Neural crest cell (in vitro differentiated cells): ENCODE data around the gene ZSCAN30. TPM values are rescaled to one million over a fixed set of nuclear protein-coding genes. Genes with fewer than 3 reads are reported as not detected.

Experiments used
- DNase-seq: peaks from one replicate; pipeline ENCODE4 v3.0.0; 2021; ENCODE audit warnings: low read depth, mixed read lengths, low spot score
- H3K27ac Mint-ChIP-seq: one replicate; pipeline ENCODE4 v1.8.0; 2021; ENCODE audit warnings: mild to moderate bottlenecking, mixed read lengths; ENCODE audit not compliant: unreplicated experiment
- H3K27me3 Mint-ChIP-seq: 2 replicates; pipeline ENCODE4 v1.8.0; 2021; ENCODE audit warnings: low read depth, mild to moderate bottlenecking, mixed read lengths
- H3K36me3 Mint-ChIP-seq: 2 replicates; pipeline ENCODE4 v1.8.0; 2021; ENCODE audit warnings: low read depth, mild to moderate bottlenecking, mixed read lengths
- H3K4me1 Mint-ChIP-seq: 2 replicates; pipeline ENCODE4 v1.8.0; 2021; ENCODE audit warnings: mixed read lengths
- H3K4me3 Mint-ChIP-seq: one replicate; pipeline ENCODE4 v1.8.0; 2021; ENCODE audit warnings: mild to moderate bottlenecking, mixed read lengths
- H3K9me3 Mint-ChIP-seq: 2 replicates; pipeline ENCODE4 v1.8.0; 2021; ENCODE audit warnings: mixed read lengths
- total RNA-seq: library from RNA; stranded (reverse); gene quantifications from 2 replicates; pipeline ENCODE4 v1.2.1, GENCODE V29; 2021
- TF ChIP-seq, protein P1 (sequence below): fragments of 200-600 bp; sonication (generic); conservative IDR thresholded peaks from 2 replicates; pipeline ENCODE4 v1.5.0; 2021; ENCODE audit warnings: antibody characterized with exemption, mild to moderate bottlenecking

Gene ZSCAN30
- total RNA-seq, 1 donor from 2014 or later: 14.6 TPM

DNA sequence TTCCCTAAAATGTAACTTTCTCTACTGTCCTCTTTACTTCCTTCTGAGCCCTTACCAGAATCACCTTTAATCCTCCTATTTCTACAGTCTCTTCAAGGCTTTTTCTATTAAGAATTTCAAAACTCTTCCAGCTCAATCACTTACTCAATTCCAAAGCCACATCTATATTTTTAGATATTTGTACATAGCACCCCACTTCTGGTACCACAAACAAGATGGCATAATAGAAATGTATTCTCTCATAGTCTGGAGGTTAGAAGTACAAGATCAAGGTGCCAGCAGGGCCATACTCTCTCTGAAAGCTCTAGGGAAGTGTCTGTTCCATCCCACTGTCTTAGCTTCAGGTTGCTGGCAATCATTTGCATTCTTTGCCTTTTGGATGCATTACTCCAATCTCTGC, 11.1 kb downstream of the ZSCAN30 start:
- H3K27ac Mint-ChIP-seq: no peak overlapping the region
- peaks cover 38% of the 10 kb centered on the region for H3K36me3 Mint-ChIP-seq
- TF ChIP-seq, protein P1, sequence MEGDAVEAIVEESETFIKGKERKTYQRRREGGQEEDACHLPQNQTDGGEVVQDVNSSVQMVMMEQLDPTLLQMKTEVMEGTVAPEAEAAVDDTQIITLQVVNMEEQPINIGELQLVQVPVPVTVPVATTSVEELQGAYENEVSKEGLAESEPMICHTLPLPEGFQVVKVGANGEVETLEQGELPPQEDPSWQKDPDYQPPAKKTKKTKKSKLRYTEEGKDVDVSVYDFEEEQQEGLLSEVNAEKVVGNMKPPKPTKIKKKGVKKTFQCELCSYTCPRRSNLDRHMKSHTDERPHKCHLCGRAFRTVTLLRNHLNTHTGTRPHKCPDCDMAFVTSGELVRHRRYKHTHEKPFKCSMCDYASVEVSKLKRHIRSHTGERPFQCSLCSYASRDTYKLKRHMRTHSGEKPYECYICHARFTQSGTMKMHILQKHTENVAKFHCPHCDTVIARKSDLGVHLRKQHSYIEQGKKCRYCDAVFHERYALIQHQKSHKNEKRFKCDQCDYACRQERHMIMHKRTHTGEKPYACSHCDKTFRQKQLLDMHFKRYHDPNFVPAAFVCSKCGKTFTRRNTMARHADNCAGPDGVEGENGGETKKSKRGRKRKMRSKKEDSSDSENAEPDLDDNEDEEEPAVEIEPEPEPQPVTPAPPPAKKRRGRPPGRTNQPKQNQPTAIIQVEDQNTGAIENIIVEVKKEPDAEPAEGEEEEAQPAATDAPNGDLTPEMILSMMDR: no peak
- peaks cover 22% of the 10 kb centered on the region for H3K9me3 Mint-ChIP-seq
- H3K4me3 Mint-ChIP-seq: no peak overlapping the region
- no peaks in the 10 kb centered on the region for H3K4me1 Mint-ChIP-seq
- no peak for DNase-seq
- H3K27me3 Mint-ChIP-seq: no peaks in the 10 kb centered on the region

DNA sequence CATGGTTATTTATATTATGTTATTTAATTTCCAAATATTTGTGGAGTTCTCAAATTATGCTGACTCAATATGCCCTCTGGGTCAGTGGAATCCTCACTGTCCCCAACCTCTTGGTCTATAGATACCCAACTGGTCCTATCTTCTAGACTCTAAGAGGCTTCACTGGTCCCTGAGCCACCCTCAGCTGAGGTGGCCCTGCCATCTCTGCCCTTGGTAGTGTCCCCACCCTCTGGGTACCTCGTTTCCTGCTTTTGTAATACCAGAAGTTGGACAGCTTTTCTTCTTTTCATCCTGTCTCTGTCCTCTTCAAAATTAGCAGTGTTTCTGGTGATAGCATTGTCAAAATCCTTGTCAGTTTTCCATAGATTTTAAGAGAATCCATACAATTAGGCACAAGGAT, 11.9 kb downstream of the ZSCAN30 start:
- Mint-ChIP-seq H3K4me3 (no peak overlapping the region), H3K9me3 (peaks cover 27% of the 10 kb centered on the region), H3K27me3 (no peaks in the 10 kb centered on the region), H3K27ac (no peak overlapping the region), H3K4me1 (no peaks in the 10 kb centered on the region), H3K36me3 (peaks cover 41% of the 10 kb centered on the region)
- TF ChIP-seq, protein P1: no peak
- DNase-seq: no peak

DNA sequence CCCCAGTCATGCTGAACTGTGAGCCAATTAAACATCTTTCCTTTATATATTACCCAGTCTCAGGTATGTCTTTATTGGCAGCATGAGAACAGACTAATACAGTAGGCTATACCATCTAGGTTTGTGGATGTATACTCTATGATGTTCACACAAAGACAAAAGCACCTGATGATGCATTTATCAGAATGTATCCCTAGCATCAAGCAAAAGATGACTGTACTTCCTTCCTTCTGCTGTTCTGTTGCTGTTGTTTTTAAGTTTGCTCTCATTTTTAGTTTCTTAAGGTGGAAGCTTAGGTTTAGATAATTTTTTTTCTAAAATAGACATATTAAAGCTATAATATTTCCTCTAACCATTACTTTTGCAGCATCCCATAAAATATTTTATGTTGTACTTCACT, 12.4 kb downstream of the ZSCAN30 start:
- DNase-seq: no peak
- no peaks in the 10 kb centered on the region for H3K4me1 Mint-ChIP-seq
- H3K27ac Mint-ChIP-seq: no peak overlapping the region
- TF ChIP-seq, protein P1: no peak
- H3K9me3 Mint-ChIP-seq: peaks cover 30% of the 10 kb centered on the region
- no peak overlapping the region for H3K4me3 Mint-ChIP-seq
- H3K27me3 Mint-ChIP-seq: no peaks in the 10 kb centered on the region
- peaks cover 41% of the 10 kb centered on the region for H3K36me3 Mint-ChIP-seq

DNA sequence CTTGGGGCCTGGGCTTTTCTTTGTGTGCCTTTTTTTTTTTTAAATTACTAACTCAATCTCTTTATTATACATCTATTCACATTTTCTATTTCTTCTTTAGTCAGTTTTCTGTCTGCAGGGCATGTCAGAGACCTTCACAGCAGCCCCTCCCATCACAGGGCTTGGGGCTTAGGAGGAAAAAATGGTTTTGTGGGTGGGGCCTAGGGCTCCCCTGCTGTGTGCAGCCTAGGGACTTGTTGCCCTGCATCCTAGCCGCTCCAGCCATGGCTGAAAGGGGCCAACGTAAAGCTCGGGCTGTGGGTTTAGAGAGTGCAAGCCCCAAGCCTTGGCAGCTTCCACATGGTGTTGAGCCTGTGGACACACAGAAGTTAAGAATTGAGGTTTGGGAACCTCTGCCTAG, 13.8 kb downstream of the ZSCAN30 start:
- Mint-ChIP-seq H3K4me3 (no peak overlapping the region), H3K36me3 (peaks cover 36% of the 10 kb centered on the region), H3K27me3 (no peaks in the 10 kb centered on the region), H3K4me1 (no peaks in the 10 kb centered on the region), H3K9me3 (peaks cover 25% of the 10 kb centered on the region), H3K27ac (no peak overlapping the region)
- TF ChIP-seq, protein P1: no peak
- no peak for DNase-seq

DNA sequence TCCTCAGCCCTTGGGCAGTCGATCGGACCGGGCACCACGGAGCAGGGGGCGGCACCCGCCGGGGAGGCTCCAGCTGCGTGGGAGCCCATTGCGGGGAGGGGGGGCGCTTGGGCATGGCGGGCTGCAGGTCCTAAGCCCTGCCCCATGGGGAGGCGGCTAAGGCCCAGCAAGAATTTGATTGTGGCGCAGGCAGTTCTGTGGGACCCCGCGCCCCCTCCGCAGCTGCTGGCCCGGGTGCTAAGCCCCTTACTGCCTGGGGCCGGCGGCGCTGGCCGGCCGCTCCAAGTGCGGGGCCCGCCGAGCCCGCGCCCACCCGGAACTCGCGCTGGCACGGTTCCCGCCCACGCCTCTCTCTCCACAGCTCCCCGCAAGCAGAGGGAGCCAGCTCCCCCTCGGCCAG, 18.4 kb downstream of the ZSCAN30 start:
- DNase-seq: no peak
- Mint-ChIP-seq H3K4me1 (no peaks in the 10 kb centered on the region), H3K36me3 (peaks cover 45% of the 10 kb centered on the region), H3K27ac (no peak overlapping the region), H3K9me3 (peaks cover 32% of the 10 kb centered on the region), H3K27me3 (no peaks in the 10 kb centered on the region), H3K4me3 (no peak overlapping the region)
- TF ChIP-seq, protein P1: no peak

DNA sequence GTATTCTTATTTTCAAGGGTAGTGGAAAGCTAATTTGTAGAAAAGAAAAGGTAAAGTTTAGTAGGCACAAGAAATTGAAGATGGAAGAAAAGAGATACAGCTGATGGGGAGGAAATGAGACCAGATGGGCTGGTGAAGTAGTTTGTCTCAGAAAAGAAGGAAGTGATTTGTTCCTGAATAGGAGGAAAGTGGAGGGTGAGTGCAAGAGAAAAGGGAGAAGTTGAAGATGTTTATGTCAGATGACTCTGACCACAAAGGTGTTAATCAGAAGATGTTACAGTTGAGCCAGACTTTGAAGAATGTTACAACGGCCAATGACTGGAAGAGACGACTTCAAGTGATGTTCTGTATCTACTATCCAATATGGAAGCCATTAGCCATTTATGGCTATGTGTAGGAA, 21.2 kb downstream of the ZSCAN30 start:
- Mint-ChIP-seq H3K27me3 (no peaks in the 10 kb centered on the region), H3K27ac (no peak overlapping the region), H3K9me3 (peaks cover 30% of the 10 kb centered on the region), H3K4me3 (no peak overlapping the region), H3K36me3 (peaks cover 50% of the 10 kb centered on the region), H3K4me1 (no peaks in the 10 kb centered on the region)
- no peak for DNase-seq
- TF ChIP-seq, protein P1: no peak
